NCI-H2081 (cell line): Measurements from ENCODE around the gene AGAP1.
A peak's percentile ranks its signal among the peaks of the same experiment; 100 is the strongest.

Experiments
- DNase-seq, 2 experiments: peaks; one replicate each; lab custom pipeline; 2025; lab: John Stamatoyannopoulos, UW

AGAP1 gene

GRCh38 chr2:235712176-235712575 lies 218.3 kb downstream of the AGAP1 start:
- no peak for DNase-seq

GRCh38 chr2:235713189-235713588 lies 219.3 kb downstream of the AGAP1 start:
- DNase-seq, result no peak

DNA sequence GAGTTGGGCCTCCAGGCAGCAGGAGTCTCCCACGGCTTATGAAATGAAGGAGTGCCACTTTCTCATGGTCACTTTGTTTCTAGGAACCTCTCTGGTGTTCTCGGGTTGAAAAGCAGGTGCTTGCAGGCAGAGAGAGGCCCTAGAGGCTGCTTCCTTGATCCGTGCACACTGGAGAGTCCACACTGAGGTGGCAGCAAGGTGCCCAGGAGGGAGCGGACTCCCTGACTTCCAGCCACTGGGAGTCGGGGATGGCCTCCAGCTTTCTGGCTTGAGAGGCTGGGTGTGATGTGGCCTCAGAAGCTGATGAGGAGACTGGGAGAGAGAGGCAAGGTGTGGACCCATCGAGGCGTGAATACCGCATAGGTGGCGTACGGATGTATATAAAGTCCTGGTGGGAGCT lies 221.8 kb downstream of the AGAP1 start:
- no peak for DNase-seq

GRCh38 chr2:235716875-235717496 lies 223.1 kb downstream of the AGAP1 start:
- peak; percentile 10 to 64 for DNase-seq

- no peak for DNase-seq
Measured at GRCh38 chr2:235719146-235719942, 225.5 kb downstream of the AGAP1 start.

- no peak for DNase-seq
Measured at GRCh38 chr2:235721625-235722024, 227.8 kb downstream of the AGAP1 start.

- no peak for DNase-seq
Measured at GRCh38 chr2:235722869-235723268, 229.0 kb downstream of the AGAP1 start.

- DNase-seq, result no peak
Measured at GRCh38 chr2:235723371-235723770, 229.5 kb downstream of the AGAP1 start.

GRCh38 chr2:235723811-235724465 lies 230.1 kb downstream of the AGAP1 start:
- no peak for DNase-seq

DNA sequence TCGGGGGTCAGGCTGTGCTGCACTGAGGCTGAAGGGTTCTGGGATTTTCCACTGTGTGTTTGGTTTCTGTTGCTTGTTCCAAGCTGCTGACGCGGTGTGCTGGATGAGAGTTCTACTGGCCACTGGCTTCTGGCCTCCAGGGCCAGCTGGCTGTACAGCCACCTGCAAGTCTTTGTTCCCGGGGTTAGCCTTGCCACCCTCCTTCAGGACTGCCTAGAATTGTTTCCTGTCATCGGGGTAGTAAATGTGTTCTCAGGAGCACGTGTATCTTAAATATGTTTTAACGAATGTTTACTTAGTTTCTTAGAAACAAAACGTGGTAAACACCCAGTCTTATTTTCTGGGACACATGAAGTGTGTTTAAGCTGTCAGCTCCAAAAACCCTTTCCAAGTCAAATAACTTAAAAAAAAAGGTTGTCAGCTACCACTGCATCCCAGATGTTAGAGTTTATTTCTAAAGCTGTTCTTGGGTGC lies 231.2 kb downstream of the AGAP1 start:
- DNase-seq, result peak in 1 of 2 experiments; percentile 25

- no peak for DNase-seq
Measured at GRCh38 chr2:235725841-235726240, 232.0 kb downstream of the AGAP1 start.

DNA sequence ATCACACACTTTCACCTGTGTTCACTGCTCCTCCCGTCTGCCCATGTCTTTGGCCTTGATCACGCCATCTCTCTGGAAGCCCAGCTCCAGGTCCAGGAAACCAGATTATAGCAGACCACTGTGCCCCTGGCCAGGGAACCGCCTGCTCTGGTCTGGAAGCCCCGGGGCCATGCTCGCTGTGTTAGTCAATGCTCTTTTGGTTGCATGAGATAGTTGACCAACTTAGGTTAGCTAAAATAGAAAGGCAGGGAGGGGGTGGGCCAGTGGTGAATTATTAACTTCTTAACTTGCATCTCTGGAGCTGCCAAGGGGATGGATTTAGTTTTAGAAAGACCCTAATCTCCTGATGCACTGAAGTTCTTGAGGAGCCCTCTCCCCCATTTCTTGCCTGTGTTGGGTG lies 232.7 kb downstream of the AGAP1 start:
- no peak for DNase-seq

- no peak for DNase-seq
Measured at GRCh38 chr2:235727174-235727573, 233.3 kb downstream of the AGAP1 start.

DNA sequence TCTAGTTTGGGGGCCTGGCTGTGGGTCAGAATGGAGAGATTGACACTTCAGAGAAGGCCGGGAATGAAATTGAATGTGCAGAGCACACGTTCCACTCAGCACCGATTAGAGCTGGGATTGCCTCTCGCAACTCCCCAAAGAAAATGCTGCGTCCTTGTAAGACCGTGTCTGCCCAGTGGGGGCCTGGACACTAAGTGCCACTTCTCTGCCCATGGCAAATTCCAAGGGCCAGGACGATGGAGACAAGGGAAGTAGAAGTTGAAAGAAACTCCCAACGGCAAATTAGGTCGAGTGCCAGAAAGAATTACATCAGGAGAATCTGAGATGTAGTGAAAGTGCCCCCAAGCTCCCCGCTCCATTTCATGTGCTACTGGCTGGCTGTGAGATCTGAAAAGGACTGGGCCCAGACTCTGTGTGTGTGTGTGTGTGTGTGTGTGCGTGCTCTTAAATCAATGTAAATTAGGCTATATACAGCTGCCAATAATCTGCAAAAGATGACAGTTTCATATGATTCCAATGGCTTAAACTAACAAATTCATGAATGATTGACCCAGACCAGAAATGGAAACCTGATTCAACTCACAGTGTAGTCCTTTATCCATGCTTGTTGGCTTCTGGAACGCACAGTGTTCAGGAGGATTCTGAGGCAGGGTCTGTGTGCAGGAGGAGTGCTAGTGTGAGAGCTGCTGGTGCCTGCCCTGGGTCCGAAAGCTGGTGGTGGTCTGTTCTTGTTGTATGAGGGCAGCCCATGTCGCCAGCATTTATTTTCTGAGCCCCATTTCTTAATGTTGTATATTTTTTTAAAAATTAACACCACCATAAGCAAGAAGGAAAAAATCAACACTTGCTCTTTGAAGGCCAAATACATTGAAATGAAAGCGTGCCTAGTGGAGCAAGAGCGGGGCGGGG lies 234.3 kb downstream of the AGAP1 start:
- no peak for DNase-seq

- DNase-seq, result no peak
Measured at GRCh38 chr2:235728800-235729556, 235.1 kb downstream of the AGAP1 start.

DNA sequence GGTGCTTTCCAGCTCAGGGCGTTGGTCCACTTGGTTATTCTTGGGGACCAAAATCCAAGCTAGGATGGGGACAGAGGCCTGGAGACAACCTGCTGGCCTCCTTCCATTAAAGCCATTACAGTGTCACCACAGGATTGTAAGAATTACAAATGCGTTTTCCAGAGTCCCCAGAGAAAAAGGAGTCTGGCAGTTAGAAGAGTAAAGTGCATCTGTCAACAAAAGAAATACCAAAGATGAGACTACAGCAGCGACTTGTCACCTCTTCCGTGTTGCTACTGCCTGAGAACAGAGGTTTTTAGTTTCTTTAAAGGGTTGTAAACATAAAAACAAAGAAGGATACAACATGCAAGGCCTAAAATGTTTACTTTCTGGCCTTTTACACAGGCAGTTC lies 235.7 kb downstream of the AGAP1 start:
- DNase-seq, result no peak

DNA sequence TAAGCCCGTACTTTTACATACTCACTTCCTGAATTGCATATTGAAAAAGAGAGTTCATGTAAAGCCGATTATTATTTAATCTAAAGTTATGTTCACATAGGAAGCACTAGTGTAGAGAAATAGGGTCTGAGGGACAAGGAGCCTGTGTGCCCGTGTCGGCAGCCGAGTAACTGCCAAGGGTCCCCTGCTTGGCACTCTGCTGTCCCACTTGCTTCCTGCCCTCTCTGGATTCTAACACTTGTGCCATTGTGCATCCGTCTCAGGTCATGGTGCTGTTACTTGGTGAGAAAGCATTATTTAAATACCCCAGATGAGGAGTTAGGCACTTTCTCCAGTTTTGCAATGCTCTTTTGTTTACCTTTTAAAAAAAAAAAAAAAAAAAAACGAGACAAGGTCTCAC lies 236.3 kb downstream of the AGAP1 start:
- DNase-seq, result no peak

GRCh38 chr2:235733761-235734160 lies 239.9 kb downstream of the AGAP1 start:
- DNase-seq, result no peak

DNA sequence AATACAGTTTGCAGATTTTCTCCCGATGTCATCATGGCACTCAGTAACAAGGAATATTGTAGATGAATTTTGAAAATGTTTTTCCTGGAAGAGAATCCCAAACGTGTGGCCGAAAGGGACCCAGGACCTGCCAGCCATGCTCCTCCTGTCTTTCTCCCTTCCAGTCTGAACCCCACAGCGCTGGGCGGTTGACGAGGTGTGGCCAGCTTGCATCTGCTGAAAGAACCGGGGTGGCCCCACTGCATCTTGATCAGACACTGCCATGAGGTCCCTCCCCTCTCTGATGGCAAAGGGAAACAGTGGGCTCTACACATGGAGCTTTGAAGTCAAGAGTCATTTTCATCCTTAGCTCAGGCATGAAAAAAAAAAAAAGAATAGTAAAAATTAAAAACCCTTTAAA lies 240.3 kb downstream of the AGAP1 start:
- DNase-seq, result no peak

GRCh38 chr2:235734688-235735231 lies 240.9 kb downstream of the AGAP1 start:
- DNase-seq, result no peak

- DNase-seq, result no peak
Measured at GRCh38 chr2:235737396-235737795, 243.6 kb downstream of the AGAP1 start.
